ENCODE results near the gene GATA1.

DNA sequence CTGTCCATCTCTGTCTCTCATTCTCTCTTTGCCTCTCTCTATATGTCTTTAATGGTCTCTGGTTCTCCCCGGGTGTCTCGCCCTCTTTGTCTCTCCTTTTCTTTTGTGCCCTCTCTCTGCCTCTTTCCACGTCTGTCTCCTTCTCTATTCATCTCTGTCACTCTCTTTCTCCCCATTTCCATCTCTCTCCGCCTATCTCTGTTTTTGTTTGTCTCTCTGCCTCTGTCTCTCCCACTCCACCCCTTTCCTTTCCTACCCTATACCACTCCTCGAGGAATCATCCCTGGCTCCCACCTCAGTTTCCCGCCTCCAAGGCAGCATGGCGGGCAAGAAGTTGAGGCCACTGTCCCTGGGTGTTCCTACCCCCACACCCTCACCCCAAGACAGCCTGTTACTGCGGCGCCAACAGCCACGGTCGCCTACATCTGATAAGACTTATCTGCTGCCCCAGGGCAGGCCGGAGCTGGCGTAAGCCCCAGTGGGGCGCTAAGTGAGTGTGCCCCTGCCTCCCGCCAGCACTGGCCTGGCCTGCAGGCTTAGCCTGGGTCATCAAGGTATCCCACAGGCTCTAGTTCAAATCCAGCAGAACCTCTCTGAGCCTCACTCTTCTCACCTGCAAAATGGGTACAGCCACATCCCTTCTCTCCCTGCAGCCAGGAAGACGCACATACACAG, 713 bp upstream of the GATA1 start:
- TF ChIP-seq MAX (IDR thresholded peaks at IDR 0.05; ENCODE audit: low read depth) (no peak), REST (IDR thresholded peaks at IDR 0.05; ENCODE audit: low read depth, low read length) (no peak), NRF1 (IDR thresholded peaks at IDR 0.05; ENCODE audit: low read depth, low read length) (no peak), CTCF (IDR thresholded peaks at IDR 0.05) (no peak), GABPA (IDR thresholded peaks at IDR 0.05; ENCODE audit: low read depth) (no peak), POLR2AphosphoS5 (IDR thresholded peaks at IDR 0.05; ENCODE audit: low read depth, low read length) (no peak), YY1 (IDR thresholded peaks at IDR 0.05; ENCODE audit: low read depth) (no peak), RCOR1 (IDR thresholded peaks at IDR 0.05; ENCODE audit: low read length) (no peak), EZH2phosphoT487 (IDR thresholded peaks at IDR 0.05; ENCODE audit: borderline replicate concordance, low read depth) (no peak), NFIC (IDR thresholded peaks at IDR 0.05; ENCODE audit: borderline replicate concordance) (no peak), USF1 (IDR thresholded peaks at IDR 0.05; ENCODE audit: borderline replicate concordance, low read depth) (no peak)
- TF ChIP-seq, protein P1, sequence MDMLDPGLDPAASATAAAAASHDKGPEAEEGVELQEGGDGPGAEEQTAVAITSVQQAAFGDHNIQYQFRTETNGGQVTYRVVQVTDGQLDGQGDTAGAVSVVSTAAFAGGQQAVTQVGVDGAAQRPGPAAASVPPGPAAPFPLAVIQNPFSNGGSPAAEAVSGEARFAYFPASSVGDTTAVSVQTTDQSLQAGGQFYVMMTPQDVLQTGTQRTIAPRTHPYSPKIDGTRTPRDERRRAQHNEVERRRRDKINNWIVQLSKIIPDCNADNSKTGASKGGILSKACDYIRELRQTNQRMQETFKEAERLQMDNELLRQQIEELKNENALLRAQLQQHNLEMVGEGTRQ (IDR thresholded peaks at IDR 0.05; ENCODE audit: borderline replicate concordance, low read depth, low read length): no peak
